IMR-90 (cell line): ENCODE data around the gene MCUR1. TPM values are rescaled to one million over a fixed set of nuclear protein-coding genes. Genes with fewer than 3 reads are reported as not detected.
A peak's percentile ranks its signal among the peaks of the same experiment; 100 is the strongest.

Experiments used
- ATAC-seq: fragments of 200-7000 bp; cut with Tn5 transposase; 2 replicates; pipeline ENCODE4 v1.9.1; 2020; ENCODE audit warnings: low read depth, mild to moderate bottlenecking, moderate library complexity
- BruUV-seq: library from RNA; stranded (reverse); fragments of 400-500 nt; replicated peaks from 2 replicates; lab custom pipeline; 2021; lab: Mats Ljungman, UMichigan
- CTCF ChIA-PET: fragments of 300-600 bp; formaldehyde crosslinking; extraction: SDS; loops from one replicate; lab custom pipeline; 2021; ENCODE audit warnings: antibody characterized with exemption; lab: Yijun Ruan, JAX
- POLR2A ChIA-PET: fragments of 300-600 bp; sonication (Branson Sonifier 250); formaldehyde crosslinking; loops from one replicate; lab custom pipeline; 2022; ENCODE audit warnings: antibody characterized with exemption; ENCODE audit not compliant: unreplicated experiment; lab: Charles Lee
- DNase-seq: peaks from one replicate; pipeline ENCODE4 v3.0.0; 2013
- H2AFZ ChIP-seq: replicated peaks from 2 replicates; pipeline ENCODE3; 2013; ENCODE audit warnings: low read length, mild to moderate bottlenecking; ENCODE audit not compliant: poor library complexity
- H2AK5ac ChIP-seq: 2 replicates; pipeline ENCODE4 v1.6.1; 2013; ENCODE audit warnings: low read depth, low read length, inconsistent platforms
- H2AK9ac ChIP-seq: replicated peaks from 2 replicates; pipeline ENCODE3; 2013; ENCODE audit warnings: mild to moderate bottlenecking, low read depth, low read length, moderate library complexity; ENCODE audit not compliant: poor library complexity
- H2BK120ac ChIP-seq: 2 replicates; pipeline ENCODE4 v1.6.1; 2013; ENCODE audit warnings: low read depth, low read length, inconsistent platforms
- H2BK15ac ChIP-seq: 3 replicates; pipeline ENCODE4 v1.6.1; 2013; ENCODE audit warnings: low read depth, low read length, inconsistent platforms
- H2BK20ac ChIP-seq: 2 replicates; pipeline ENCODE4 v1.6.1; 2013; ENCODE audit warnings: low read depth, mild to moderate bottlenecking, inconsistent platforms, low read length, moderate library complexity
- H2BK5ac ChIP-seq: 2 replicates; pipeline ENCODE4 v1.6.1; 2013; ENCODE audit warnings: mild to moderate bottlenecking, low read depth, low read length, inconsistent platforms; ENCODE audit not compliant: poor library complexity, severe bottlenecking
- H3K14ac ChIP-seq: replicated peaks from 2 replicates; pipeline ENCODE4 v1.6.1; 2013; ENCODE audit warnings: low read depth, low read length, inconsistent platforms
- H3K18ac ChIP-seq: 2 replicates; pipeline ENCODE4 v1.6.1; 2013; ENCODE audit warnings: low read depth, low read length, control low read depth
- H3K23ac ChIP-seq: 2 replicates; pipeline ENCODE4 v1.6.1; 2013; ENCODE audit warnings: low read depth, low read length, inconsistent platforms
- H3K27ac ChIP-seq: 2 replicates; pipeline ENCODE4 v1.5.1; 2013; ENCODE audit warnings: mild to moderate bottlenecking, control low read depth, low read length; ENCODE audit not compliant: insufficient read depth
- H3K27me3 ChIP-seq: 2 replicates; pipeline ENCODE4 v1.6.1; 2013; ENCODE audit warnings: low read length; ENCODE audit not compliant: control insufficient read depth, insufficient read depth
- H3K36me3 ChIP-seq: 2 replicates; pipeline ENCODE4 v1.6.1; 2013; ENCODE audit warnings: low read length, mixed read lengths; ENCODE audit not compliant: control insufficient read depth, insufficient read depth
- H3K4ac ChIP-seq: 2 replicates; pipeline ENCODE4 v1.6.1; 2013; ENCODE audit warnings: low read depth, low read length, inconsistent platforms
- H3K4me1 ChIP-seq: 2 replicates; pipeline ENCODE4 v1.6.1; 2013; ENCODE audit warnings: low read length, mixed read lengths; ENCODE audit not compliant: control insufficient read depth, insufficient read depth
- H3K4me2 ChIP-seq: 2 replicates; pipeline ENCODE4 v1.6.1; 2013; ENCODE audit warnings: low read depth, mild to moderate bottlenecking, control low read depth, low read length, moderate library complexity
- H3K4me3 ChIP-seq: 2 replicates; pipeline ENCODE4 v1.5.1; 2013; ENCODE audit warnings: low read depth, mild to moderate bottlenecking, control low read depth, low read length, moderate library complexity; ENCODE audit not compliant: insufficient read depth
- H3K56ac ChIP-seq: 2 replicates; pipeline ENCODE4 v1.6.1; 2013; ENCODE audit warnings: low read length, inconsistent platforms; ENCODE audit not compliant: insufficient read depth; ENCODE audit errors: extremely low read depth
- H3K79me1 ChIP-seq, 2 experiments: 2 replicates each; pipeline ENCODE4 v1.6.1; 2013; ENCODE audit warnings: low read length in 2 of 2, inconsistent platforms in 1 of 2, low read depth in 1 of 2
- H3K9ac ChIP-seq: 2 replicates; pipeline ENCODE4 v1.6.1; 2013; ENCODE audit warnings: low read depth, low read length, control low read depth
- H3K9me1 ChIP-seq: 2 replicates; pipeline ENCODE4 v1.6.1; 2013; ENCODE audit warnings: low read length, inconsistent platforms; ENCODE audit not compliant: insufficient read depth
- H3K9me3 ChIP-seq: 2 replicates; pipeline ENCODE4 v1.6.1; 2013; ENCODE audit warnings: low read length; ENCODE audit not compliant: control insufficient read depth, insufficient read depth
- H4K20me1 ChIP-seq: 2 replicates; pipeline ENCODE4 v1.6.1; 2013; ENCODE audit warnings: low read length, inconsistent platforms; ENCODE audit not compliant: insufficient read depth
- H4K5ac ChIP-seq: 2 replicates; pipeline ENCODE4 v1.6.1; 2013; ENCODE audit warnings: mild to moderate bottlenecking, low read depth, low read length, control low read depth
- H4K8ac ChIP-seq, 2 experiments: 2 replicates each; pipeline ENCODE4 v1.6.1; 2013; ENCODE audit warnings: low read depth in 2 of 2, low read length in 2 of 2, control low read depth in 1 of 2, inconsistent platforms in 1 of 2
- H4K91ac ChIP-seq: 2 replicates; pipeline ENCODE4 v1.6.1; 2013; ENCODE audit warnings: low read depth, low read length, inconsistent platforms; ENCODE audit not compliant: insufficient read depth
- BHLHE40 ChIP-seq: fragments of 150-350 bp; IDR thresholded peaks from 2 replicates; pipeline ENCODE4 v1.6.1; 2016; ENCODE audit warnings: mild to moderate bottlenecking, low read depth, low read length
- CEBPB ChIP-seq: IDR thresholded peaks from 2 replicates; pipeline ENCODE4 v1.6.1; 2012; ENCODE audit warnings: low read depth, low read length, improper control_type of control experiment
- ELK1 ChIP-seq: fragments of 150-350 bp; IDR thresholded peaks from 2 replicates; pipeline ENCODE4 v1.6.1; 2016; ENCODE audit warnings: low read depth, mild to moderate bottlenecking, low read length, moderate library complexity, borderline replicate concordance
- FOS ChIP-seq: fragments of 150-350 bp; IDR thresholded peaks from 2 replicates; pipeline ENCODE4 v1.6.1; 2016; ENCODE audit warnings: low read depth, low read length
- MAFK ChIP-seq: IDR thresholded peaks from 2 replicates; pipeline ENCODE4 v1.6.1; 2012; ENCODE audit warnings: low read depth, low read length, improper control_type of control experiment
- MAZ ChIP-seq: IDR thresholded peaks from 2 replicates; pipeline ENCODE4 v1.6.1; 2012; ENCODE audit warnings: low read depth, mild to moderate bottlenecking, low read length, improper control_type of control experiment, moderate library complexity, borderline replicate concordance
- MXI1 ChIP-seq: IDR thresholded peaks from 2 replicates; pipeline ENCODE4 v1.6.1; 2012; ENCODE audit warnings: low read depth, mild to moderate bottlenecking, low read length, moderate library complexity, borderline replicate concordance
- NFE2L2 ChIP-seq: fragments of 150-350 bp; IDR thresholded peaks from 2 replicates; pipeline ENCODE4 v1.6.1; 2016; ENCODE audit warnings: low read depth, mild to moderate bottlenecking, low read length
- POLR2A ChIP-seq: IDR thresholded peaks from 2 replicates; pipeline ENCODE4 v1.6.1; 2012; ENCODE audit warnings: mild to moderate bottlenecking, low read depth, low read length
- RAD21 ChIP-seq: IDR thresholded peaks from 2 replicates; pipeline ENCODE4 v1.6.1; 2012; ENCODE audit warnings: low read length, improper control_type of control experiment
- RFX5 ChIP-seq: IDR thresholded peaks from 2 replicates; pipeline ENCODE4 v1.8.0; 2012; ENCODE audit warnings: low read depth, mild to moderate bottlenecking, low read length, moderate library complexity
- SMC3 ChIP-seq: fragments of 150-350 bp; IDR thresholded peaks from 2 replicates; pipeline ENCODE4 v1.6.1; 2016; ENCODE audit warnings: low read depth, mild to moderate bottlenecking, antibody characterized with exemption, low read length, moderate library complexity
- WGBS, 2 experiments: methylation state at CpG; one replicate each; pipeline versions ENCODE4 v1.1.5 to v1.1.7; 2013; ENCODE audit warnings: missing lambda C conversion rate in 2 of 2; ENCODE audit not compliant: insufficient read length in 1 of 2; ENCODE audit errors: extremely low coverage in 2 of 2; 5-methylcytosine and 5-hydroxymethylcytosine counted together
- dilution Hi-C: fragments of 300-500 bp; cut with HindIII; formaldehyde crosslinking; loops from one replicate; pipeline ENCODE4 v1.14.3; 2018; ENCODE audit warnings: low sequenced_read_pairs; ENCODE audit not compliant: unreplicated experiment
- in situ Hi-C: fragments of 300-500 bp; cut with MboI; formaldehyde crosslinking; loops from 3 replicates; pipeline ENCODE4 v1.14.3; 2019; ENCODE audit warnings: low sequenced_read_pairs, inconsistent platforms, mixed read lengths
- intact Hi-C: fragments of 100-400 bp; cut with micrococcal nuclease; formaldehyde crosslinking; loops from 2 replicates; pipeline ENCODE4 v1.10.0; 2022
- polyA plus RNA-seq, 3 experiments: library from polyadenylated mRNA; depleted of rRNA; stranded (reverse); fragments of >200 nt; gene quantifications; 2 replicates each; pipeline ENCODE4 v1.2.3, GENCODE V29; 2012; ENCODE audit warnings: low replicate concordance in 1 of 3
- total RNA-seq: library from RNA; depleted of rRNA; stranded (reverse); fragments of >200 nt; gene quantifications from 2 replicates; pipeline ENCODE4 v1.2.3, GENCODE V29; 2012
- TF ChIP-seq, protein P1 (sequence below): fragments of 150-350 bp; IDR thresholded peaks from 2 replicates; pipeline ENCODE4 v1.6.1; 2017; ENCODE audit warnings: mild to moderate bottlenecking, antibody characterized with exemption, low read length, low read depth

Gene MCUR1
- total and polyA plus RNA-seq, 2 of the 4 experiments (the other 2 are of a cell fraction) = 4.1 to 6.5 TPM

DNA sequence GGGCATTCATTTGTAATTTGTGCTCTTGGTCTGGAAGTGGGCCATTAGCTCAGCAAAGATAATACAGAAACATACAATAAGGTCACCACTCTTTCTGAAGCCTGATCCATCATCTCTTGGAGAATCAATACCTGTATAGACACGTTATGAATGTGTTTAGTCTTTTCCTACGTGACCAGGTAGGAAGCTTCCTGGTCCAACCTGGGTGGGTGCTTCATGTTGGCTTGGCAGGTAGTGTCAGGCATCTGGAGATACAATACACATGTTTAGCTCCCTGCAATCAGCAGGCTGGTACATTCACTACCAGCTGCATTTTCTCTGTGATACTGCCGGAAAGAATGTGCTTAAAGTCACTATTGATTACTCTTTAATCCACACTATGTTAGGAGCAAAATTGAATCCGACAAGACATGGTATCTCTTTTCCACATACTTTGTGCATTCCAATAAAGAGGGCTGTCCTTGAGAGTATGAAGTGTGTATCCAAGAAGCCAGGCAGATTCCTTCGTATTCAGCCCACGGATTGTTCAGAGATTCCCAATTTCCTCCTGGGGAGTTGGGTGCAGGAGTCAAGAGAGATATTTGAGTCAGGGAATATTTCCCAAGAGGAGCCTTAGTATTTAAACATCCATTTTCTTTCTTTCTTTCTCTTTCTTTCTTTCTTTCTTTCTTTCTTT is 52.9 kb downstream of the MCUR1 start:
- dilution Hi-C loops (no loop called here), in situ Hi-C loops (no loop called here), intact Hi-C loops (loop anchor here (2.0 kb wide), 1 partner anchor 147 kb away; the partner anchor contains the start of gene NOL7)
- Histone ChIP-seq H2BK15ac (no peak overlapping the region; the same call in 2 of the 3 replicates), H3K27me3 (no peaks in the 10 kb centered on the region), H3K4me1 (peaks cover 4% of the 10 kb centered on the region), H3K4ac (peak overlapping the region; percentile 41; the same call in 1 of the 2 replicates), H3K18ac (no peak overlapping the region), H2AK9ac (no peak overlapping the region), H3K4me3 (no peak overlapping the region), H3K9me1 (0 out of 2 replicates have a peak, but pooled peaks cover 2% of the 10 kb centered on the region), H2BK5ac (no peak overlapping the region), H4K91ac (no peak overlapping the region; the same call in 1 of the 2 replicates), H3K23ac (0 out of 2 replicates have a peak overlapping the region, but pooled peaks have one; percentile 16), H3K79me1 (no peaks in the 10 kb centered on the region), H2AFZ (no peak overlapping the region), H4K5ac (no peak overlapping the region), H3K4me2 (no peak overlapping the region), H3K36me3 (no peaks in the 10 kb centered on the region), H3K9ac (no peak overlapping the region), H3K27ac (peak overlapping the region; percentile 3; the same call in 1 of the 2 replicates), H2BK120ac (peak overlapping the region; percentile 47), H4K20me1 (no peaks in the 10 kb centered on the region), H3K14ac (0 out of 2 replicates have a peak overlapping the region, but pooled peaks have one; percentile 39), H2AK5ac (0 out of 2 replicates have a peak overlapping the region, but pooled peaks have one; percentile 20), H3K9me3 (no peaks in the 10 kb centered on the region), H4K8ac (no peak overlapping the region), H3K56ac (no peak overlapping the region; the same call in 1 of the 2 replicates), H2BK20ac (peak overlapping the region; percentile 38; the same call in 1 of the 2 replicates)
- CTCF ChIA-PET = no interaction called here
- ATAC-seq = 0 out of 2 replicates have a peak, but pooled peaks have one; percentile 11
- TF ChIP-seq MXI1 (no peak), RAD21 (no peak), CEBPB (no peak), FOS (no peak), ELK1 (no peak), MAZ (no peak), NFE2L2 (no peak), POLR2A (no peak), SMC3 (no peak), MAFK (no peak), BHLHE40 (no peak), RFX5 (no peak)
- TF ChIP-seq, protein P1, sequence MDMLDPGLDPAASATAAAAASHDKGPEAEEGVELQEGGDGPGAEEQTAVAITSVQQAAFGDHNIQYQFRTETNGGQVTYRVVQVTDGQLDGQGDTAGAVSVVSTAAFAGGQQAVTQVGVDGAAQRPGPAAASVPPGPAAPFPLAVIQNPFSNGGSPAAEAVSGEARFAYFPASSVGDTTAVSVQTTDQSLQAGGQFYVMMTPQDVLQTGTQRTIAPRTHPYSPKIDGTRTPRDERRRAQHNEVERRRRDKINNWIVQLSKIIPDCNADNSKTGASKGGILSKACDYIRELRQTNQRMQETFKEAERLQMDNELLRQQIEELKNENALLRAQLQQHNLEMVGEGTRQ = no peak
- no TSS peak for BruUV-seq
- peak; percentile 25 for DNase-seq
- POLR2A ChIA-PET = no interaction called here
- no CpG with 5 or more reads among the region's 6 CpGs for WGBS, 2 experiments
